Upper lobe of left lung (tissue), 6 donors: ENCODE results near the gene MGST1. TPM values are rescaled to one million over a fixed set of nuclear protein-coding genes. Genes with fewer than 3 reads are reported as not detected.
"Not testable (repeated sequence)": the region's sequence is repeated elsewhere in the genome, so short reads cannot be mapped to it uniquely, and the experiment has no call there.

Source experiments
- ATAC-seq, 2 donors: fragments of 200-7000 bp; cut with Tn5 transposase; one replicate each; pipeline ENCODE4 v1.9.1; 2022; ENCODE audit warnings: mild to moderate bottlenecking in 2 of 2, moderate library complexity in 2 of 2; ENCODE audit not compliant: low FRiP score in 2 of 2
- DNase-seq, 2 donors: peaks; one replicate each; pipeline ENCODE4 v3.0.0-alpha.2; 2019 to 2020
- H3K27ac ChIP-seq, 4 donors: fragments of 200-600 bp; sonication (generic); one replicate each; pipeline ENCODE4 v1.5.1; 2016 to 2019
- H3K27me3 ChIP-seq, 4 donors: fragments of 200-600 bp; sonication (generic); one replicate each; pipeline ENCODE4 v1.5.1; 2017 to 2019
- H3K36me3 ChIP-seq, 4 donors: fragments of 200-600 bp; sonication (generic); one replicate each; pipeline ENCODE4 v1.5.1; 2016 to 2019
- H3K4me1 ChIP-seq, 4 donors: fragments of 200-600 bp; sonication (generic); one replicate each; pipeline ENCODE4 v1.5.1; 2018 to 2019
- H3K4me3 ChIP-seq, 4 donors: fragments of 200-600 bp; sonication (generic); one replicate each; pipeline ENCODE4 v1.5.1; 2017 to 2019; ENCODE audit warnings: mild to moderate bottlenecking in 2 of 4, moderate library complexity in 1 of 4
- H3K9me3 ChIP-seq, 4 donors: fragments of 200-600 bp; sonication (generic); one replicate each; pipeline ENCODE4 v1.5.1; 2018 to 2019
- EP300 ChIP-seq, 4 donors: sonication (generic); formaldehyde crosslinking; IDR thresholded peaks; one replicate each; pipeline ENCODE4 v1.5.1; 2017; ENCODE audit warnings: antibody characterized with exemption in 4 of 4, control low read depth in 2 of 4
- POLR2A ChIP-seq, 4 donors: fragments of 450-650 bp; IDR thresholded peaks; one replicate each; pipeline ENCODE4 v1.5.1; 2016 to 2017; ENCODE audit warnings: antibody characterized with exemption in 4 of 4, mild to moderate bottlenecking in 2 of 4
- POLR2AphosphoS5 ChIP-seq, 2 donors: sonication (generic); formaldehyde crosslinking; IDR thresholded peaks; one replicate each; pipeline ENCODE4 v1.5.1; 2017; ENCODE audit warnings: antibody characterized with exemption in 2 of 2
- WGBS, 2 donors: methylation state at CpG; one replicate each; pipeline ENCODE4 v1.1.5; 2017 to 2018; 5-methylcytosine and 5-hydroxymethylcytosine counted together
- total RNA-seq, 6 donors: library from RNA; depleted of rRNA in 4 of 6; stranded (reverse); fragments of >200 nt in 4 of 6; gene quantifications; one replicate each; pipeline versions ENCODE4 v1.1.0 to v1.2.1, GENCODE V29; 2016 to 2021
- TF ChIP-seq, protein P1 (sequence below), 6 experiments: fragments of 450-650 bp in 4 of 6; fragments of 200-600 bp in 2 of 6; sonication (generic) in 2 of 6; IDR thresholded peaks; one replicate each; pipeline ENCODE4 v1.5.1; 2016 to 2019; ENCODE audit warnings: antibody characterized with exemption in 6 of 6
- donor health status: DM: no; HTN: no; CAD: no; lungs with moderate emphysema.
- donor health status: DM: no; HTN: yes; CAD: no; lungs with severe emphysema.

The MGST1 gene
- total RNA-seq, 6 donors from 2014 or later: 195 to 566 (median 253) TPM

DNA sequence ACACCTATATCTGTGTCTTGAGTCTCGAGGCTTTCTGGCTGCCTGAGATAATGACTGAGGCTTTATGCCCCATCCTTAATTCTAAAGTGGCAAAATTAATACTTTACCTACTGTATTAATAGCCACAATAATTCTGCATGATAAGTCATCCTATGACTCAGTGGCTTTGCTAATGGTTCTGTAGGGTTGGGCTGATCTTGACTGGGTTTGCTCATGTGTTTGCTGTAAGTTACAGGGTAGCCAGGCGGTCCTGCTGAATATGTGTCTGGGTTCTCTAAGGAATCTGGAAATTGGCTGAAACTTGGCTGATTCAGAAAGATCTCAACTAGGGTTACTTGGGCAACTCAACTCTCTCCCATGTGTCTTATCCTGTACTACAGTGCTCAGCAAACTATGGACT lies 21.7 kb downstream of the MGST1 start:
- Histone ChIP-seq H3K36me3 (no peaks in the 10 kb centered on the region), H3K27me3 (no peaks in the 10 kb centered on the region), H3K4me3 (no peak overlapping the region), H3K9me3 (no peaks in the 10 kb centered on the region), H3K27ac (no peak overlapping the region), H3K4me1 (no peaks in the 10 kb centered on the region)
- TF ChIP-seq POLR2A (IDR thresholded peaks at IDR 0.05) (no peak), EP300 (IDR thresholded peaks at IDR 0.05) (no peak), POLR2AphosphoS5 (IDR thresholded peaks at IDR 0.05) (no peak)
- TF ChIP-seq, protein P1, sequence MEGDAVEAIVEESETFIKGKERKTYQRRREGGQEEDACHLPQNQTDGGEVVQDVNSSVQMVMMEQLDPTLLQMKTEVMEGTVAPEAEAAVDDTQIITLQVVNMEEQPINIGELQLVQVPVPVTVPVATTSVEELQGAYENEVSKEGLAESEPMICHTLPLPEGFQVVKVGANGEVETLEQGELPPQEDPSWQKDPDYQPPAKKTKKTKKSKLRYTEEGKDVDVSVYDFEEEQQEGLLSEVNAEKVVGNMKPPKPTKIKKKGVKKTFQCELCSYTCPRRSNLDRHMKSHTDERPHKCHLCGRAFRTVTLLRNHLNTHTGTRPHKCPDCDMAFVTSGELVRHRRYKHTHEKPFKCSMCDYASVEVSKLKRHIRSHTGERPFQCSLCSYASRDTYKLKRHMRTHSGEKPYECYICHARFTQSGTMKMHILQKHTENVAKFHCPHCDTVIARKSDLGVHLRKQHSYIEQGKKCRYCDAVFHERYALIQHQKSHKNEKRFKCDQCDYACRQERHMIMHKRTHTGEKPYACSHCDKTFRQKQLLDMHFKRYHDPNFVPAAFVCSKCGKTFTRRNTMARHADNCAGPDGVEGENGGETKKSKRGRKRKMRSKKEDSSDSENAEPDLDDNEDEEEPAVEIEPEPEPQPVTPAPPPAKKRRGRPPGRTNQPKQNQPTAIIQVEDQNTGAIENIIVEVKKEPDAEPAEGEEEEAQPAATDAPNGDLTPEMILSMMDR (IDR thresholded peaks at IDR 0.05): no peak
- ATAC-seq: no peak
- no peak for DNase-seq
- WGBS, 2 donors: 82 to 88% methylated on average over 2 of the region's 2 CpGs

DNA sequence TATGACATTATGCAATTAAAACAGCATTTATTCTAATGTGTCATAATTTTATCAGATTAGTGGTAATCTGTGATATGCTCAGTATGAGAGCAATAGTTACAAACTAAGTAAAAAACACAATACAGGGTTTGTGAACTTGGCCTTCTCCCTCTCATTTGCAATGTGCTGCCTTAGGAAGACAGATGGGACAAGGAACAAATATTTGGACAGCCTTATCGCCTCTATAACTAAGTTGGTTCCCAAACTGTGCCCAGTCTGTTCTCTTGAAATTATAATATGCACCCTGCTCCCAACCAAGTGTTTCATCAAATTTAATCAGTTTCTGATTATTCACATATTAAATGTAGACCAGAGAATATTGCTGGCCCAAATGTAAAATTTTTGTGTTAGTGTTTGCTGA lies 22.7 kb downstream of the MGST1 start:
- no peak overlapping the region for H3K27ac ChIP-seq
- H3K4me3 ChIP-seq: no peak overlapping the region
- ATAC-seq (no peak), DNase-seq (no peak)
- no peaks in the 10 kb centered on the region for H3K36me3 ChIP-seq
- TF ChIP-seq POLR2AphosphoS5 (IDR thresholded peaks at IDR 0.05) (no peak), POLR2A (IDR thresholded peaks at IDR 0.05) (no peak), EP300 (IDR thresholded peaks at IDR 0.05) (no peak)
- TF ChIP-seq, protein P1 (IDR thresholded peaks at IDR 0.05): no peak
- H3K27me3 ChIP-seq: no peaks in the 10 kb centered on the region
- 77 to 84% methylated on average over 1 of the region's 1 CpG for WGBS, 2 donors
- no peaks in the 10 kb centered on the region for H3K4me1 ChIP-seq
- H3K9me3 ChIP-seq: no peaks in the 10 kb centered on the region

DNA sequence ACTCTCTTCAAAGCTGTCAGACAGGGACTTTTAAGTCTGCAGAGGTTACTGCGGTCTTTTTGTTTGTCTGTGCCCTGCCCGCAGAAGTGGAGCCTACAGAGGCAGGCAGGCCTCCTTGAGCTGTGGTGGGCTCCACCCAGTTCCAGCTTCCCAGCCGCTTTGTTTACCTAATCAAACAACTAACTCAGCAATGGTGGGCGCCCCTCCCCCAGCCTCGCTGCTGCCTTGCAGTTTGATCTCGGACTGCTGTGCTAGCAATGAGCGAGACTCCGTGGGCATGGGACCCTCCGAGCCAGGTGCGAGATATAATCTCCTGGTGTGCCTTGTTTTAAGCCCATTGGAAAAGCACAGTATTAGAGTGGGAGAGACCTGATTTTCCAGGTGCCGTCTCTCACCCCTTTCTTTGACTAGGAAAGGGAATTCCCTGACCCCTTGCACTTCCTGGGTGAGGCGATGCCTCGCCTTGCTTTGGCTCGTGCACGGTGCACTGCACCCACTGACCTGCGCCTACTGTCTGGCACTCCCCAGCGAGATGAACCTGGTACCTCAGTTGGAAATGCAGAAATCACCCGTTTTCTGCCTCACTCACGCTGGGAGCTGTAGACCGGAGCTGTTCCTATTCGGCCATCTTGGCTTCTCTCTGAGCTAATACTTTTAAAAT lies 35.3 kb downstream of the MGST1 start:
- H3K4me1 ChIP-seq, H3K27ac ChIP-seq, H3K4me3 ChIP-seq, H3K9me3 ChIP-seq, H3K27me3 ChIP-seq, H3K36me3 ChIP-seq, ATAC-seq: not testable (repeated sequence)
- peak in 1 of 2 donors; percentile 37 for DNase-seq
- 85 to 87% methylated on average over 19 to 21 of the region's 21 CpGs for WGBS, 2 donors

DNA sequence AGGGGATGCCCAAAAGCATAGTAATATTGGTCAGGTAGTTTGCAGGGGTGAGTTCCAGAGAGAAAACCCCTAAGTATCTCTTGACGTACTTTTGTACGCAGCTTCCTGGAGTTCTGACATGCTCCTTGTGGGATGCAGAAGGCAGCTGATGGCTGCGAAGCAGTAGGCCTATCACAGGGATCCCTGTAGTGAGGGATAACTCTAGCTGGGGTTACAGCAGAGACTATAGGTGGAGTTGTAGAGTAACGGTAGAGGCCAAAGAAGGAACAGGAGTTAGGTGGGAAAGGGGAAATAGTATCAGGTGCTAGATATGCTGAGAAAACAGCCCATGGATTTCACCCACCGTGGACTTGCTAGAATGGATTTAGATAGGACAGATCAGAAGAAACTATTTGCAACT lies 37.3 kb downstream of the MGST1 start:
- TF ChIP-seq, protein P1 (IDR thresholded peaks at IDR 0.05): no peak
- TF ChIP-seq EP300 (IDR thresholded peaks at IDR 0.05): no peak
- no peak for TF ChIP-seq POLR2A (IDR thresholded peaks at IDR 0.05)
- no peak for TF ChIP-seq POLR2AphosphoS5 (IDR thresholded peaks at IDR 0.05)
- Histone ChIP-seq H3K4me1 (no peaks in the 10 kb centered on the region), H3K27ac (no peak overlapping the region), H3K27me3 (no peaks in the 10 kb centered on the region), H3K36me3 (no peaks in the 10 kb centered on the region), H3K4me3 (no peak overlapping the region), H3K9me3 (no peaks in the 10 kb centered on the region)
- ATAC-seq (no peak), DNase-seq (no peak)
- WGBS, 2 donors: 79 to 88% methylated on average over 5 of the region's 5 CpGs

DNA sequence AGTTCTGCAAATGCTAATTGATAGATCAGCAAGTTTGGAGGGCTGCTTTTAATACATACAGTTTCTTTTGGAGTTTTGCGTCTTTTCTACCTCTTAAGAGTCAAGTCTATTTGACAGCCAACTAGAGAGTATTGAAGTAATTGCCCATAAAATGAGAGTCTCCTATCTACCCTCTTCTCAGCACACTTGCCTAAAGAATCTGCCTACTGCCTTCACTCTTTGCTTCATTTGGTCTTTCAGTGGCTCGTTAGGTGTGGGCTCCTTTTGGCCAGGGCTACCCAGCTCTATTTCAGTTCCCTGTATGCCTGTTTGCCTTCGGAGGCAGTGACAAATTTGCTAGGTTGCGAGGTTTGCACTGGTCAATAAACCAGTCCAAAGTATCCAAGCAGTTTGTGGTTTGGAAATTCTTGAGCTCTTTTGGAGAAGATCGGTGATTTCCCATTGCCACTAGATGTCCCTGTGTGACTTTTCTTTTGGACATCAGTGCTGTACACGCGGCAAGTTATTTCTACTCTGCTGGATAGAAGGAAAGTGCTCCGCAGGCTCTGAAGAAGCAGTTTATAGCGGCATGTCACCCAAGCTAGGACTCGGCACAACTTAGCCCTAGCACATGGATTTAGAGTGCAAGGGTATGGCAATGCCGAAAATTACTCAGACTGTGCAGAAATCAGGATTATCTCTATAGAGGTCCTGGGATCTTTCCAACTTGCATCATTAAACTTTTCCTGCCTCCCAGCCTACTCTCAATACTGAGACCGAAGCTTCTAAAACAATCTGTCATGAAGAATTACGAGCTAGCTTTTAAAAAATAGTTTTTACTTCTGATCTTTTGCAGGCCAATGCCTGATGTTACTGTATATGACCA lies 38.6 kb downstream of the MGST1 start:
- Histone ChIP-seq H3K9me3 (no peaks in the 10 kb centered on the region), H3K4me3 (no peak overlapping the region), H3K27ac (no peak overlapping the region), H3K36me3 (no peaks in the 10 kb centered on the region), H3K27me3 (no peaks in the 10 kb centered on the region), H3K4me1 (no peaks in the 10 kb centered on the region)
- no peak for TF ChIP-seq POLR2AphosphoS5 (IDR thresholded peaks at IDR 0.05)
- TF ChIP-seq, protein P1 (IDR thresholded peaks at IDR 0.05): peak in 4 of 6 experiments; percentile 17 to 52 (median 38)
- 36 to 51% methylated on average over 13 of the region's 13 CpGs for WGBS, 2 donors
- DNase-seq (peak in 1 of 2 donors; percentile 36), ATAC-seq (peak; percentile 65 to 87)
